Testis (tissue), 3 donors: ENCODE results near the gene NDUFAF7. TPM values are rescaled to one million over a fixed set of nuclear protein-coding genes. Genes with fewer than 3 reads are reported as not detected.

ENCODE experiments used
- DNase-seq: peaks from one replicate; pipeline ENCODE4 v3.0.0-alpha.2; 2019
- H3K27ac ChIP-seq, 2 donors: fragments of 200-600 bp; sonication (generic); one replicate each; pipeline ENCODE4 v1.5.1; 2019
- H3K27me3 ChIP-seq: fragments of 200-600 bp; sonication (generic); one replicate; pipeline ENCODE4 v1.5.1; 2019
- H3K36me3 ChIP-seq: fragments of 200-600 bp; sonication (generic); one replicate; pipeline ENCODE4 v1.5.1; 2017; ENCODE audit warnings: low read depth; ENCODE audit errors: missing control alignments
- H3K4me1 ChIP-seq: fragments of 200-600 bp; sonication (generic); one replicate; pipeline ENCODE4 v1.5.1; 2019
- H3K4me3 ChIP-seq, 2 donors: fragments of 200-600 bp; sonication (generic); one replicate each; pipeline ENCODE4 v1.5.1; 2017 to 2019
- H3K9me3 ChIP-seq: fragments of 200-600 bp; sonication (generic); one replicate; pipeline ENCODE4 v1.5.1; 2017
- CTCF ChIP-seq, 3 experiments: fragments of 450-650 bp in 2 of 3; fragments of 200-600 bp in 1 of 3; sonication (generic) in 1 of 3; IDR thresholded peaks; one replicate each; pipeline ENCODE4 v1.5.1; 2016 to 2019; ENCODE audit warnings: antibody characterized with exemption in 3 of 3, mild to moderate bottlenecking in 2 of 3, moderate library complexity in 1 of 3
- POLR2A ChIP-seq: fragments of 450-650 bp; IDR thresholded peaks from one replicate; pipeline ENCODE4 v1.6.1; 2017; ENCODE audit warnings: antibody characterized with exemption, mild to moderate bottlenecking, moderate library complexity
- WGBS, 2 donors: methylation state at CpG; one replicate each; pipeline ENCODE4 v1.1.5; 2018; 5-methylcytosine and 5-hydroxymethylcytosine counted together
- intact Hi-C: fragments of 100-400 bp; cut with DNase I; formaldehyde crosslinking; loops from one replicate; pipeline ENCODE4 v1.15.1; 2023; ENCODE audit warnings: low total_unique reads
- polyA plus RNA-seq: library from polyadenylated mRNA; stranded (reverse); fragments of 350-450 nt; fragmentation: Illumina TruSeq; extraction: RNeasy Lipid Tissue Mini Kit (QIAGEN cat#74804); gene quantifications from one replicate; pipeline ENCODE4 v1.2.3, GENCODE V29; 2014; ENCODE audit warnings: low read depth, low replicate concordance; ENCODE audit not compliant: insufficient read depth
- total RNA-seq, 2 donors: library from RNA; depleted of rRNA; stranded (reverse); fragments of >200 nt; gene quantifications; one replicate each; pipeline ENCODE4 v1.2.3, GENCODE V29; 2016

The NDUFAF7 gene
- total and polyA plus RNA-seq, 3 donors from 2014 or later = 47.2 to 170 (median 60.6) TPM

- no peak for DNase-seq
- TF ChIP-seq CTCF (IDR thresholded peaks at IDR 0.05) (no peak), POLR2A (no peak)
- Histone ChIP-seq H3K4me3 (no peak overlapping the region), H3K4me1 (no peaks in the 10 kb centered on the region), H3K9me3 (no peaks in the 10 kb centered on the region), H3K36me3 (no peaks in the 10 kb centered on the region), H3K27ac (no peak overlapping the region), H3K27me3 (no peaks in the 10 kb centered on the region)
- WGBS, 2 donors = 95% methylated on average over 1 of the region's 1 CpG
- intact Hi-C loops = no loop called here
Measured at GRCh38 chr2:37281916-37282315, 50.5 kb downstream of the NDUFAF7 start.

GRCh38 chr2:37282746-37283145 lies 51.3 kb downstream of the NDUFAF7 start:
- Histone ChIP-seq H3K9me3 (no peaks in the 10 kb centered on the region), H3K27ac (no peak overlapping the region), H3K36me3 (no peaks in the 10 kb centered on the region), H3K4me3 (no peak overlapping the region), H3K4me1 (no peaks in the 10 kb centered on the region), H3K27me3 (no peaks in the 10 kb centered on the region)
- 94 to 95% methylated on average over 2 of the region's 2 CpGs for WGBS, 2 donors
- no peak for TF ChIP-seq CTCF (IDR thresholded peaks at IDR 0.05)
- no peak for TF ChIP-seq POLR2A
- no peak for DNase-seq
- intact Hi-C loops = no loop called here

GRCh38 chr2:37283207-37283606 lies 51.7 kb downstream of the NDUFAF7 start:
- Histone ChIP-seq H3K36me3 (no peaks in the 10 kb centered on the region), H3K27me3 (no peaks in the 10 kb centered on the region), H3K9me3 (no peaks in the 10 kb centered on the region), H3K4me1 (no peaks in the 10 kb centered on the region), H3K4me3 (no peak overlapping the region), H3K27ac (no peak overlapping the region)
- no peak for DNase-seq
- TF ChIP-seq CTCF (IDR thresholded peaks at IDR 0.05) (no peak), POLR2A (no peak)
- 94 to 100% methylated on average over 2 of the region's 2 CpGs for WGBS, 2 donors
- intact Hi-C loops = no loop called here

GRCh38 chr2:37284381-37284780 lies 52.9 kb downstream of the NDUFAF7 start:
- Histone ChIP-seq H3K36me3 (no peaks in the 10 kb centered on the region), H3K27ac (no peak overlapping the region), H3K27me3 (no peaks in the 10 kb centered on the region), H3K9me3 (no peaks in the 10 kb centered on the region), H3K4me1 (no peaks in the 10 kb centered on the region), H3K4me3 (no peak overlapping the region)
- DNase-seq = no peak
- intact Hi-C loops = no loop called here
- TF ChIP-seq CTCF (IDR thresholded peaks at IDR 0.05) (no peak), POLR2A (no peak)

GRCh38 chr2:37287966-37288365 lies 56.5 kb downstream of the NDUFAF7 start:
- DNase-seq = no peak
- H3K27me3 ChIP-seq = no peaks in the 10 kb centered on the region
- intact Hi-C loops = no loop called here
- H3K36me3 ChIP-seq = no peaks in the 10 kb centered on the region
- H3K27ac ChIP-seq = no peak overlapping the region
- H3K4me3 ChIP-seq = no peak overlapping the region
- no peak for TF ChIP-seq CTCF (IDR thresholded peaks at IDR 0.05)
- TF ChIP-seq POLR2A = no peak
- 94 to 100% methylated on average over 2 of the region's 2 CpGs for WGBS, 2 donors
- no peaks in the 10 kb centered on the region for H3K4me1 ChIP-seq
- H3K9me3 ChIP-seq = no peaks in the 10 kb centered on the region
